Ureter (tissue), 1 donor: ENCODE data around the gene TMEM234. TPM values are rescaled to one million over a fixed set of nuclear protein-coding genes. Genes with fewer than 3 reads are reported as not detected.

Source experiments
- DNase-seq: peaks from one replicate; pipeline ENCODE4 v3.0.0-alpha.2; 2020; ENCODE audit warnings: low spot score
- total RNA-seq: library from RNA; stranded (reverse); gene quantifications from one replicate; pipeline ENCODE4 v1.2.4, GENCODE V29; 2023
- donor health status: DM: yes; HTN: yes; CAD: no.

Gene TMEM234
- total RNA-seq, 1 donor from 2014 or later = 45.9 TPM

DNA sequence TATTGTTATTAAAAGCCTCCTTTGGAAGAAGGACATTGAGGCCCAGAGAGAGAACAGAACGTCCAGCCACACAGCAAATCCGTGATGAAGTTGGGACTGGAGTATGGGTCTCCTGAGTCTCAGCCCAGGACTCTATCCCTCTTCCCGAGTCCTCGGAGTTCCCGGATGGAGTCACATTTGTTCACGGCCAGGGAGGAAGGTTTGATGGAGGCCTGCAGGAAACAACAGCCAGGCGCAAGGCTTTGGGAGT, 43.0 kb downstream of the TMEM234 start:
- DNase-seq = no peak

GRCh38 chr1:32178380-32179192, 43.6 kb downstream of the TMEM234 start:
- no peak for DNase-seq

DNA sequence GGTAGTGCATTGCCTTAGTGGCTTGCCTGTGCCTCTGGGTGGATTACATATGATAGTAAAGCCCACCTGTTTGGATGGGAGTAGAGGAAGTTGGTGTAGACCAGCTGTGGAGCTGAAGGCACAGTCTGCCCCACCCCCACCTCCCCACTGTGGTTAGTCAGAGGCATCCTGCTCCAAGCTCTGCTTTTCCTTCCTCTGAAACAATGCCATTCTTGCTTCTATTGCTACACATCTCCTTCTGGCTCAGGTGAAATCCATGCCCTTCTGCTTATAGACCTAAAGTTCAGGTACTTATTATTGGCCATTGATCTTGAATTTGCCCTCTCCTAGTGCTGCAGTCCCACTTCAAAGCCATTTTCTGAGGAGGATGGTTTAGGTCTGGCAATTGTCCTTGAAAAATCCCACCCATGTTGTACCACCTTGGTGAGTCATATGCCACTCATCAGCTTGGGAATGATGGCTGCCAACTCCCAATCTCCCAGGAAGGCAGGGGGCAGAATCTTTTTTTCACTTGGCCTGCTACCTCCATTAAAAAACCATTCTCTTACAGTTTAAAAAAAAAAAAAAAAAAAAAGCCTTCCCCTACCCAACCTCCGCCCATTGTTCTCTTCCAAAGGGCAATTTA, 49.4 kb downstream of the TMEM234 start:
- no peak for DNase-seq

GRCh38 chr1:32170991-32171390, 51.2 kb downstream of the TMEM234 start:
- DNase-seq = no peak

Other genes starting within 250 kb of the TMEM234 start
- gene KHDRBS1, start 208.5 kb downstream of the TMEM234 start, total RNA-seq = 139 TPM
- gene TMEM39B, start 149.4 kb downstream of the TMEM234 start, total RNA-seq = 21.9 TPM
- 63.5 TPM for gene KPNA6, start 114.3 kb downstream of the TMEM234 start, total RNA-seq
- gene TXLNA, start 42.7 kb downstream of the TMEM234 start, total RNA-seq = 59.6 TPM
- gene CCDC28B, start 21.8 kb downstream of the TMEM234 start, total RNA-seq = 2.1 TPM
- gene IQCC, start 16.7 kb downstream of the TMEM234 start, total RNA-seq = 2.5 TPM
- not detected for gene DCDC2B, start 13.3 kb downstream of the TMEM234 start, total RNA-seq
- gene EIF3I, start 54 bp upstream of the TMEM234 start, total RNA-seq = 171 TPM
- gene FAM167B, start 24.9 kb upstream of the TMEM234 start, total RNA-seq = 8.3 TPM
- gene LCK, start 28.9 kb upstream of the TMEM234 start, total RNA-seq = 3.8 TPM
- gene HDAC1, start 69.7 kb upstream of the TMEM234 start, total RNA-seq = 113 TPM
- 117 TPM for gene MARCKSL1, start 113.9 kb upstream of the TMEM234 start, total RNA-seq
- gene FAM229A, start 140.1 kb upstream of the TMEM234 start, total RNA-seq = 5.5 TPM
- gene TSSK3, start 140.2 kb upstream of the TMEM234 start, total RNA-seq = 4.2 TPM
- gene BSDC1, start 172.1 kb upstream of the TMEM234 start, total RNA-seq = 59.6 TPM
- 0.57 TPM for gene ZBTB8B, start 242.7 kb upstream of the TMEM234 start, total RNA-seq